GM10266 (cell line): ENCODE data around the gene CELSR3.

ENCODE experiments used
- DNase-seq: peaks from one replicate; pipeline ENCODE4 v3.0.0; 2012; ENCODE audit errors: extremely low spot score
- CTCF ChIP-seq: IDR thresholded peaks from 2 replicates; pipeline ENCODE4 v1.5.1; 2012; ENCODE audit warnings: mild to moderate bottlenecking, low read depth; ENCODE audit not compliant: control insufficient read depth, insufficient read depth; ENCODE audit errors: missing control alignments

CELSR3 gene

GRCh38 chr3:48633256-48633655 is 29.4 kb downstream of the CELSR3 start:
- no peak for TF ChIP-seq CTCF

GRCh38 chr3:48631516-48632448 is 30.9 kb downstream of the CELSR3 start:
- DNase-seq: no peak
- TF ChIP-seq CTCF: no peak

More at GRCh38 chr3:48633256-48633655, 29.4 kb downstream of the CELSR3 start:
- DNase-seq: no peak

- DNase-seq: no peak
These were observed 31.9 kb downstream of the CELSR3 start for GRCh38 chr3:48630833-48631232.

GRCh38 chr3:48630407-48630806 is 32.3 kb downstream of the CELSR3 start:
- no peak for TF ChIP-seq CTCF

More at GRCh38 chr3:48630833-48631232, 31.9 kb downstream of the CELSR3 start:
- TF ChIP-seq CTCF: no peak

DNA sequence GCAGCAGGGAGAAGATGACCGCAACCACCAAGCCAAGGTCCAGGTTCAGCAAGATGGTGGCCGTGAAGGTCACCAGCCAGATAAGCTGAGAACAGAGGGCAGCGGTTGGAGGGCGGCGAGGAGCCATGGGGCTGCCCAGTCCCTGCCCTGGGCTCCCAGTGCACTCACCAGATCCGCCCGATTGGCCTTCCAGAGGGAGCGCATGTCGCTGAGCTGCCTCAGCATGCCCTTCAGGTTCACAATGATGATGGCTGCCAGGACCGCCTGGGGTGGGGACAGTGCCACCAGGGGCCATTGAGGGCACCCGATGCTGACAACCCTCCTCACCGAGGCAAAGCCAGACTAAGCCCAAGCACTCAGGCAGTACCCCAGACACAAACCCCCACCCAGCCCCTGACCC is 32.8 kb downstream of the CELSR3 start:
- TF ChIP-seq CTCF: no peak
- no peak for DNase-seq

More at GRCh38 chr3:48630407-48630806, 32.3 kb downstream of the CELSR3 start:
- no peak for DNase-seq

DNA sequence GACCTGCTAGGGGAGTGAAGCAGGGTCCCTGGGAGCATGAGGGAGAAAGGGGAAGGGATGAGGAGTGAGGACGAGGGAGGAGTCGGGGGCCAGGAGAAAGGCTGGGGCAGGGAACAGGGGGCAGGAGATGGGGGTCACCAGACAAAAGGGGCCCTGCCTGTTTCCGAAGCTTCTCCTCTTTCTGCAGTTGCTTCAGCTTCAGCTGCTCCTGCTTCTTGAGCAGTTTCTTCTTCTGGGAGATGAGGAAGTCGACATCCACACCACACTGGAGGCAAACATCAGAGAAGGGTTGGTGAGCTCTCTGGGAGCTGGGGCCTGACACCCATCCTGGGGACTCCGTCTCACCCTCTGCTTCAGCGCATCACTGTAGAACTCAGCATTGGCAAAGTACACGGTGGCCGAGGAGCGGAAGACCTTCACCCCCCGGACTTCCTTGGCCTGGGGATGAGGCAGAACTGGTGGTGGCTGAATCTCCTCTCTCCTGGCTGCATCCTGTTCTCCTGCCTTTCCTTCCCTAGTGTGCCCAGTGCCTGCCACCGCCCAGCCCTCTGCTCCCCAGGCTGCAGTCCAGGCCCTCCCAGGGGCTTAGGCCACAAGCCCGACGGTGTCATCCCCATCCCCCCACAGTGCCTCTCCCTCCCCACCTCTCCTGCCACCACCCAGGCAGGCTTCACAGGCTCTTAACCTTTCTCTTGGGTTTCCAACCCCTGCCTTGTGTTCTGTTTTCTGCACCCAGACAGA is 34.2 kb downstream of the CELSR3 start:
- no peak for TF ChIP-seq CTCF
- DNase-seq: no peak

GRCh38 chr3:48625600-48625999 is 37.1 kb downstream of the CELSR3 start:
- no peak for DNase-seq
- TF ChIP-seq CTCF: no peak
